Measurements from ENCODE around the gene ADCY1. TPM values are rescaled to one million over a fixed set of nuclear protein-coding genes. Genes with fewer than 3 reads are reported as not detected.

Gene ADCY1
- total RNA-seq, 1 donor from 2014 or later: 2.8 TPM

GRCh38 chr7:45660201-45660900 is 86.2 kb downstream of the ADCY1 start:
- DNase-seq: no peak
- no peaks in the 10 kb centered on the region for H3K36me3 ChIP-seq
- TF ChIP-seq, protein P1, sequence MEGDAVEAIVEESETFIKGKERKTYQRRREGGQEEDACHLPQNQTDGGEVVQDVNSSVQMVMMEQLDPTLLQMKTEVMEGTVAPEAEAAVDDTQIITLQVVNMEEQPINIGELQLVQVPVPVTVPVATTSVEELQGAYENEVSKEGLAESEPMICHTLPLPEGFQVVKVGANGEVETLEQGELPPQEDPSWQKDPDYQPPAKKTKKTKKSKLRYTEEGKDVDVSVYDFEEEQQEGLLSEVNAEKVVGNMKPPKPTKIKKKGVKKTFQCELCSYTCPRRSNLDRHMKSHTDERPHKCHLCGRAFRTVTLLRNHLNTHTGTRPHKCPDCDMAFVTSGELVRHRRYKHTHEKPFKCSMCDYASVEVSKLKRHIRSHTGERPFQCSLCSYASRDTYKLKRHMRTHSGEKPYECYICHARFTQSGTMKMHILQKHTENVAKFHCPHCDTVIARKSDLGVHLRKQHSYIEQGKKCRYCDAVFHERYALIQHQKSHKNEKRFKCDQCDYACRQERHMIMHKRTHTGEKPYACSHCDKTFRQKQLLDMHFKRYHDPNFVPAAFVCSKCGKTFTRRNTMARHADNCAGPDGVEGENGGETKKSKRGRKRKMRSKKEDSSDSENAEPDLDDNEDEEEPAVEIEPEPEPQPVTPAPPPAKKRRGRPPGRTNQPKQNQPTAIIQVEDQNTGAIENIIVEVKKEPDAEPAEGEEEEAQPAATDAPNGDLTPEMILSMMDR (IDR thresholded peaks at IDR 0.05; ENCODE audit: borderline replicate concordance): no peak
- H3K9me3 ChIP-seq (replicated peaks): no peaks in the 10 kb centered on the region
- H3K4me3 ChIP-seq: no peak overlapping the region
- H3K27ac ChIP-seq (replicated peaks): no peak overlapping the region
- no peaks in the 10 kb centered on the region for H3K4me1 ChIP-seq
- intact Hi-C loops (cut with micrococcal nuclease): no loop called here
- H3K27me3 ChIP-seq (ENCODE audit: low read depth): no peaks in the 10 kb centered on the region

DNA sequence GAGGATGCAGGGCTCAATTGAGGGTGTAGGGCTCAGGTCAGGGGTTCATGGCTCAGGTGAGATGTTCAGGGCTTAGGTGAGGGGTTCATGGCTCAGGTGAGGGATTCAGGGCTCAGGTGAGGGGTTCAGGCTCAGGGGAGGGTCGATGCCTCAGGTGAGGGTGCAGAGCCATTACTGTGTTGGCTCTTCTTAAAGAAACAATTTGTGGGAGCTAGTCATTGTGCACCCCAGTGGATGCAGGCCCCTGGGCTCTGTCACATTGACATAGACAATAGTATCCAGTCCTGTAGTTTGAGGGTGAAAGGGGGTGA is 86.7 kb downstream of the ADCY1 start:
- TF ChIP-seq, protein P1 (IDR thresholded peaks at IDR 0.05; ENCODE audit: borderline replicate concordance): no peak
- intact Hi-C loops (cut with micrococcal nuclease): no loop called here
- no peak for DNase-seq

DNA sequence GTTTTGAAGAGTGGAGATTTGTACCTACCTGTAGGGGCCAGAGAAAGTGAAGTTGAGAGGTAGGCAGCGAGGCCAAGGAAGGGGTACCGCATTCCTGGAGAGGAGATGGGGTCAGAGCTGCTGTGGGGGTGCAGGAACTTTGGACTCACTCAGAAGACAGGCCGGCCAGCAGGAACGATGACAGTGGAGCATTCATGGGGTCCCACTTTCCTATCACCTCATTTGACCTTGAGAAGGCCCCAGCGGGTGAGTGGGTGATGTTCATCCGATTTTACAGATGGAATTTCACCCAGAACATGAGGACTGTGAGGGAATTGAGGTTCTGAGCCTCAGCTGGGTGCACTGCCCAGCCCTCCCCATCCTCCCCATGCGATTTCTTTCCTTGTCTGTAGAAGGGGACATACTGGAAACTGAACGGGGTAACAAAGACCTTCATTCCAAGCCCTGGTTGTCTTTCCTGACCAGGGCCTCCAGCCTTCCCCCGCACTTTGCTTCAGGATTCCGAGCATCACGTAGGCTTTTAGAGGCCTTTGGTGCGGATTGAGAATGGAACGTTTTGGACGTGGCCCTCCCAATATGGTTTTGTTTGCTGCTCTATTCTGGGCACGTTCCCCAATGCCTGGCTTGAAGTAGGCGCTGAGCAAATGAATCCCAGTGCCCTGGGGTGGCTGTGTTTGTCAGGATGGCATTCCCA is 87.3 kb downstream of the ADCY1 start:
- Histone ChIP-seq H3K9me3 (replicated peaks) (no peaks in the 10 kb centered on the region), H3K4me3 (no peak overlapping the region), H3K4me1 (no peaks in the 10 kb centered on the region), H3K36me3 (no peaks in the 10 kb centered on the region), H3K27me3 (ENCODE audit: low read depth) (no peaks in the 10 kb centered on the region), H3K27ac (replicated peaks) (no peak overlapping the region)
- no peak for DNase-seq
- intact Hi-C loops (cut with micrococcal nuclease): no loop called here
- TF ChIP-seq, protein P1 (IDR thresholded peaks at IDR 0.05; ENCODE audit: borderline replicate concordance): no peak

More for the DNA sequence above, 86.7 kb downstream of the ADCY1 start:
- Histone ChIP-seq H3K9me3 (replicated peaks) (no peaks in the 10 kb centered on the region), H3K36me3 (no peaks in the 10 kb centered on the region), H3K4me1 (no peaks in the 10 kb centered on the region), H3K27me3 (ENCODE audit: low read depth) (no peaks in the 10 kb centered on the region), H3K27ac (replicated peaks) (no peak overlapping the region), H3K4me3 (no peak overlapping the region)

GRCh38 chr7:45662018-45662417 is 87.8 kb downstream of the ADCY1 start:
- Histone ChIP-seq H3K4me1 (no peaks in the 10 kb centered on the region), H3K36me3 (no peaks in the 10 kb centered on the region), H3K9me3 (replicated peaks) (no peaks in the 10 kb centered on the region), H3K27ac (replicated peaks) (no peak overlapping the region), H3K4me3 (no peak overlapping the region), H3K27me3 (ENCODE audit: low read depth) (no peaks in the 10 kb centered on the region)
- intact Hi-C loops (cut with micrococcal nuclease): no loop called here
- TF ChIP-seq, protein P1 (IDR thresholded peaks at IDR 0.05; ENCODE audit: borderline replicate concordance): no peak
- DNase-seq: no peak

DNA sequence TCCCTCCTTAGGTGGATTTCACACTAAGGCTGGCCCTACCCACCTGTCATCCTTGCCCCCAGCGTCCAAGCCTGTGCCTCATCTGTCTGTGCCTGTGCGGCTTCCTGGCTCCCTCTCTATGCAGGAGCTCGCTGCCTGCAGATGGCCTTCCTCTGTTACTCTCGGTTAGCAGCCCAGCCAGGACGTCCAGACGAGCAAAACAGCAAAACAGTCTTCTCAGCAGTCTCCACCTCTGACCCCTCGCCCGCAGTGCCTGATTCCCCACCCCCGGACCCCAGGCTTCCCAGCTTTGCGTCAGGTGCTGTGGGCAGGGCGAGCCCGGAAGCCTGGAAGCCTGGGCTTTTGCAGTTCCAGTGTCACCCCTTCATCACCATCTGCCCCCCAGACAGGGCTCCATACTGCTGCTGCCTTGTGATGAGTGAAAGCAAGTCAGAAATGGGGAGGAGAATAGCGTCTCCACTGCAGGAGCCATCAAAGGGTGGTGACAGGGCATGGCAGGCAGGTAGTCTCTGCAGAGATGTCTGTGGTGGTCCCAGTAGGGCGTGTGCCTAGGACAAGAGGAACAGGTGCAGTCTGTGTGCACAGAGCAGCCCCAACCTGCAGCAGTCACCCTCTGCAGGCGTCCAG is 88.5 kb downstream of the ADCY1 start:
- intact Hi-C loops (cut with micrococcal nuclease): no loop called here
- TF ChIP-seq, protein P1 (IDR thresholded peaks at IDR 0.05; ENCODE audit: borderline replicate concordance): no peak
- DNase-seq: no peak

More for the DNA sequence above, 88.5 kb downstream of the ADCY1 start:
- Histone ChIP-seq H3K9me3 (replicated peaks) (no peaks in the 10 kb centered on the region), H3K36me3 (no peaks in the 10 kb centered on the region), H3K27me3 (ENCODE audit: low read depth) (no peaks in the 10 kb centered on the region), H3K27ac (replicated peaks) (no peak overlapping the region), H3K4me3 (no peak overlapping the region), H3K4me1 (no peaks in the 10 kb centered on the region)
